Adrenal gland (tissue), 5 donors: ENCODE results near the gene ERAL1.

Experiments
- POLR2A ChIP-seq, 2 donors: fragments of 450-650 bp; IDR thresholded peaks; one replicate each; pipeline ENCODE4 v1.6.1; 2017; ENCODE audit warnings: antibody characterized with exemption in 2 of 2, mild to moderate bottlenecking in 2 of 2, moderate library complexity in 1 of 2
- TF ChIP-seq, protein P1 (sequence below), 6 experiments: fragments of 450-650 bp in 4 of 6; fragments of 200-600 bp in 2 of 6; sonication (generic) in 1 of 6; IDR thresholded peaks; 1 replicate in 5 of 6; 2 replicates in 1 of 6; pipeline versions ENCODE4 v1.5.1 to v1.8.0; 2016 to 2021; ENCODE audit warnings: antibody characterized with exemption in 6 of 6, mild to moderate bottlenecking in 2 of 6, moderate library complexity in 1 of 6
- donor health status: DM: no; HTN: no; CAD: no.

DNA sequence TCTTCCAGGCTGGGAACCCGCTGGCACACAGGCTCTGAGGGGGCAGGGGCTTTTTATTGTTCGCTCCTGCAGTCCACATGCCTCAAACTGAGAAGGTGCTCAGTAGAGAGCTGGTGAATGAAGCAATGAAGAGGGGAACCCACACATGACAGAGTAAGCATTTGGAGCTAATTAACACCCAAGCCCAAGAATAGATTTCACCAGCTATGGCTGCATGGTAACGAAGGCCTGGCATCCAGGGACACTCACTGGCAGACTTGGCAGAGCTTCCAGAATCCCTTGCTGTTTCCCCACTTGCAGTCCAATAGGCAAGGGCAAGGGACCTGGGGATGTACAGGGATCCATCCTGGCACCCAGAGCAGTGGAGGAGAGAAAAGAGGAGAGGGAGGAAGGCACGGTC lies 30.5 kb downstream of the ERAL1 start:
- TF ChIP-seq, protein P1, sequence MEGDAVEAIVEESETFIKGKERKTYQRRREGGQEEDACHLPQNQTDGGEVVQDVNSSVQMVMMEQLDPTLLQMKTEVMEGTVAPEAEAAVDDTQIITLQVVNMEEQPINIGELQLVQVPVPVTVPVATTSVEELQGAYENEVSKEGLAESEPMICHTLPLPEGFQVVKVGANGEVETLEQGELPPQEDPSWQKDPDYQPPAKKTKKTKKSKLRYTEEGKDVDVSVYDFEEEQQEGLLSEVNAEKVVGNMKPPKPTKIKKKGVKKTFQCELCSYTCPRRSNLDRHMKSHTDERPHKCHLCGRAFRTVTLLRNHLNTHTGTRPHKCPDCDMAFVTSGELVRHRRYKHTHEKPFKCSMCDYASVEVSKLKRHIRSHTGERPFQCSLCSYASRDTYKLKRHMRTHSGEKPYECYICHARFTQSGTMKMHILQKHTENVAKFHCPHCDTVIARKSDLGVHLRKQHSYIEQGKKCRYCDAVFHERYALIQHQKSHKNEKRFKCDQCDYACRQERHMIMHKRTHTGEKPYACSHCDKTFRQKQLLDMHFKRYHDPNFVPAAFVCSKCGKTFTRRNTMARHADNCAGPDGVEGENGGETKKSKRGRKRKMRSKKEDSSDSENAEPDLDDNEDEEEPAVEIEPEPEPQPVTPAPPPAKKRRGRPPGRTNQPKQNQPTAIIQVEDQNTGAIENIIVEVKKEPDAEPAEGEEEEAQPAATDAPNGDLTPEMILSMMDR (IDR thresholded peaks at IDR 0.05), result no peak
- no peak for TF ChIP-seq POLR2A (IDR thresholded peaks at IDR 0.05)
